ENCODE results near the gene KRT37. TPM values are rescaled to one million over a fixed set of nuclear protein-coding genes. Genes with fewer than 3 reads are reported as not detected.

The KRT37 gene
- total and polyA plus RNA-seq, 2 of the 13 experiments (the other 11 are each of a cell fraction or from before 2014, with no cell fraction given) = 0.69 TPM; not detected in 1

- TF ChIP-seq ARHGAP35 (CRISPR knock-in tag; IDR thresholded peaks at IDR 0.05; ENCODE audit: borderline replicate concordance) (no peak), ZNF224 (CRISPR knock-in tag; IDR thresholded peaks at IDR 0.05) (no peak), GTF2F1 (IDR thresholded peaks at IDR 0.05; ENCODE audit: low read length) (no peak), ZNF556 (CRISPR knock-in tag; IDR thresholded peaks at IDR 0.05; ENCODE audit: borderline replicate concordance) (no peak), THYN1 (CRISPR knock-in tag; IDR thresholded peaks at IDR 0.05; ENCODE audit: borderline replicate concordance, low read depth) (no peak), KDM5A (IDR thresholded peaks at IDR 0.05; ENCODE audit: borderline replicate concordance, low read length) (no peak), MTERF4 (CRISPR knock-in tag; IDR thresholded peaks at IDR 0.05) (no peak), ETV5 (CRISPR knock-in tag; IDR thresholded peaks at IDR 0.05; ENCODE audit: borderline replicate concordance) (peak; percentile 45; the same call in 1 of the 2 replicates), ATRX (CRISPR knock-in tag; IDR thresholded peaks at IDR 0.05; ENCODE audit: borderline replicate concordance) (no peak), PRDM10 (CRISPR knock-in tag; IDR thresholded peaks at IDR 0.05; ENCODE audit: low read depth) (peak; percentile 55; the same call in 1 of the 2 replicates), ZNF331 (CRISPR knock-in tag; IDR thresholded peaks at IDR 0.05) (peak; percentile 55; the same call in 1 of the 2 replicates), MYPOP (CRISPR knock-in tag; IDR thresholded peaks at IDR 0.05) (no peak), ZBTB7B (CRISPR knock-in tag; IDR thresholded peaks at IDR 0.05) (no peak), YY1 (IDR thresholded peaks at IDR 0.05; ENCODE audit: insufficient read depth, insufficient replicate concordance, low read depth, low read length) (no peak), ZNF703 (CRISPR knock-in tag; IDR thresholded peaks at IDR 0.05; ENCODE audit: borderline replicate concordance) (no peak), FOXK2 (IDR thresholded peaks at IDR 0.05) (no peak), DNMT1 (CRISPR knock-in tag; IDR thresholded peaks at IDR 0.05) (no peak)
- TF ChIP-seq, protein P1, sequence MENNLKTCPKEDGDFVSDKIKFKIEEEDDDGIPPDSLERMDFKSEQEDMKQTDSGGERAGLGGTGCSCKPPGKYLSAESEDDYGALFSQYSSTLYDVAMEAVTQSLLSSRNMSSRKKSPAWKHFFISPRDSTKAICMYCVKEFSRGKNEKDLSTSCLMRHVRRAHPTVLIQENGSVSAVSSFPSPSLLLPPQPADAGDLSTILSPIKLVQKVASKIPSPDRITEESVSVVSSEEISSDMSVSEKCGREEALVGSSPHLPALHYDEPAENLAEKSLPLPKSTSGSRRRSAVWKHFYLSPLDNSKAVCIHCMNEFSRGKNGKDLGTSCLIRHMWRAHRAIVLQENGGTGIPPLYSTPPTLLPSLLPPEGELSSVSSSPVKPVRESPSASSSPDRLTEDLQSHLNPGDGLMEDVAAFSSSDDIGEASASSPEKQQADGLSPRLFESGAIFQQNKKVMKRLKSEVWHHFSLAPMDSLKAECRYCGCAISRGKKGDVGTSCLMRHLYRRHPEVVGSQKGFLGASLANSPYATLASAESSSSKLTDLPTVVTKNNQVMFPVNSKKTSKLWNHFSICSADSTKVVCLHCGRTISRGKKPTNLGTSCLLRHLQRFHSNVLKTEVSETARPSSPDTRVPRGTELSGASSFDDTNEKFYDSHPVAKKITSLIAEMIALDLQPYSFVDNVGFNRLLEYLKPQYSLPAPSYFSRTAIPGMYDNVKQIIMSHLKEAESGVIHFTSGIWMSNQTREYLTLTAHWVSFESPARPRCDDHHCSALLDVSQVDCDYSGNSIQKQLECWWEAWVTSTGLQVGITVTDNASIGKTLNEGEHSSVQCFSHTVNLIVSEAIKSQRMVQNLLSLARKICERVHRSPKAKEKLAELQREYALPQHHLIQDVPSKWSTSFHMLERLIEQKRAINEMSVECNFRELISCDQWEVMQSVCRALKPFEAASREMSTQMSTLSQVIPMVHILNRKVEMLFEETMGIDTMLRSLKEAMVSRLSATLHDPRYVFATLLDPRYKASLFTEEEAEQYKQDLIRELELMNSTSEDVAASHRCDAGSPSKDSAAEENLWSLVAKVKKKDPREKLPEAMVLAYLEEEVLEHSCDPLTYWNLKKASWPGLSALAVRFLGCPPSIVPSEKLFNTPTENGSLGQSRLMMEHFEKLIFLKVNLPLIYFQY (CRISPR knock-in tag; IDR thresholded peaks at IDR 0.05; ENCODE audit: borderline replicate concordance) = peak; percentile 100
- TF ChIP-seq, protein P2, sequence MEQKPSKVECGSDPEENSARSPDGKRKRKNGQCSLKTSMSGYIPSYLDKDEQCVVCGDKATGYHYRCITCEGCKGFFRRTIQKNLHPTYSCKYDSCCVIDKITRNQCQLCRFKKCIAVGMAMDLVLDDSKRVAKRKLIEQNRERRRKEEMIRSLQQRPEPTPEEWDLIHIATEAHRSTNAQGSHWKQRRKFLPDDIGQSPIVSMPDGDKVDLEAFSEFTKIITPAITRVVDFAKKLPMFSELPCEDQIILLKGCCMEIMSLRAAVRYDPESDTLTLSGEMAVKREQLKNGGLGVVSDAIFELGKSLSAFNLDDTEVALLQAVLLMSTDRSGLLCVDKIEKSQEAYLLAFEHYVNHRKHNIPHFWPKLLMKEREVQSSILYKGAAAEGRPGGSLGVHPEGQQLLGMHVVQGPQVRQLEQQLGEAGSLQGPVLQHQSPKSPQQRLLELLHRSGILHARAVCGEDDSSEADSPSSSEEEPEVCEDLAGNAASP (CRISPR knock-in tag; IDR thresholded peaks at IDR 0.05; ENCODE audit: borderline replicate concordance) = peak; percentile 85; the same call in 1 of the 2 replicates
Measured at GRCh38 chr17:41415833-41416335, 8.5 kb downstream of the KRT37 start (continued).

All from HepG2 (cell line).